GM21423 (cell line): ENCODE data around the gene ZC3H4.
"Not testable (repeated sequence)": the region's sequence is repeated elsewhere in the genome, so short reads cannot be mapped to it uniquely, and the experiment has no call there.

Source experiments
- ATAC-seq: cut with Tn5 transposase; IDR thresholded peaks from one replicate; pipeline ENCODE4 v1.9.1; 2021; ENCODE audit warnings: mild to moderate bottlenecking, moderate library complexity; ENCODE audit not compliant: unreplicated experiment

Gene ZC3H4

DNA sequence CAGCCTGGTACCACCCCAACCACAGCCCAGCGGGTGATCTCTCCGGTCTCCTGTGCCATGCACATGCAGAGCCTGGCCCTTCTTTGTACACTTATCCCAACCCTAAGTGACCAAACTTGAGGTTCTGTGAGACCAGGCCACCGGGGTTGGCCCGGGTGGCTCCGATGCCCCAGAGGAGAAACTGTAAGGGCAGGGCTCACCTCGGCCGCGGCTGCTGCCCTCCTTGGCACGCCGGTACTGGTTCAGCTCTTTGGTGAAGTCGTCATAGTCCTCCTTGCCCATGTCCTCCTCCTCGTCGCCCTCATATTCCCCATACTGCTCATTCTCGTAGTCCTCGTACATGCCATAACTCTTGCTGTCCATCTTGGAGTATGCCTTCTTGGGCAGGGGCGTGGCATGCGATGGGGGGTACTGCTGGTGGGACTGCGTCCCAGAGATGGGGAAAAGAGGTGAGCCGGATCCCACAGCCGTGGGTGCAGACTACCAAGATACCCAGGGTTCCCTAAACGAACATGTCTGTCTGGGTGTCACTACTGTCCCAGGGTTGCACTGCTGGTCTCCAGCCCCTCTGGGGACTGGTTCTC, 23.7 kb downstream of the ZC3H4 start:
- ATAC-seq, result no peak

DNA sequence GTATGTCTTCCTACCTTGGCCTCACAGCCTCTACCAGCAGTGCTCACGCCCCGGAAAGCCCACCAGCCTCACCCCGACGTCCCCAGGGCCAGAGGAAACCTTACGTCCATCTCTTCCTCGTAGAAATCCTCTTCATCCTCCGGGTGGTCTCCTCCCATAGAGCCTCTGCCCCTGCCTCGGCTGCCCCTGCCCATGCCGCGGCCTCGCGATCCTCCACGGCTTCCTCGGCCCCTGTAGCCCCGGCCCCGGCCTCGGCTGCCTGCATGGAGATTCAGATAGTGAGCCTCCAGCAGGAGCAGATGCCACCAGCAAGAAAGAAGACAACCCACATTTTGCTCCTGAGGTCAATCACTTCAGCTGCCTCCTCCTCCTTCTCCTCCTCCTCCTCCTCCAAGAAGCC, 27.3 kb downstream of the ZC3H4 start:
- no peak for ATAC-seq

DNA sequence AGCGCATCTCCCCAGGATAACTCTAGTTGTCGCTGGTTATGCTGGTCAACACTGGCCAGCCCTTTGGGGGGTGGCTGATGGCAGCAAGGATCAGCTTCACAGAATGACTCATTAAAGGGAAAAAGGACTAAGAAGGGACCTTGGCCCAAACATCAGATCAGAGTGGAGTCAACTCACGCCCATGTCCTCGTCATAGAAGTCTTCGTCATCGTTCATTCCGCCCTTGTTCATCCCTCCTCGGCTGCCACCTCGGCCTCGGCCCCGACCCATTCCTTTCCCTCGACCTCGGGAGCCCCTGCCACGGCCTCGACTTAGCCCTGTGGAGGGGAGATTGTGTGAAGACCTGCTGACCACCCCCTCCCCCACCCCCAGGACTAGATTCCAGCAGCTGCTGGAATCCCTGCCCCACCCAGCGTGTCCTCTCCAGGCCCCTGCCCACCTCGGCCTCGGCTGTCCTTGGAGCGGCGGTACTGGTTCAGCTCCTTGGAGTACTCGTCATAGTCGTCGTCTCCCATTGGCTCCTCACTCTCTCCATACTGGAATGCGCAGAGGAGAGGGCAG, 28.6 kb downstream of the ZC3H4 start:
- ATAC-seq, result no peak

DNA sequence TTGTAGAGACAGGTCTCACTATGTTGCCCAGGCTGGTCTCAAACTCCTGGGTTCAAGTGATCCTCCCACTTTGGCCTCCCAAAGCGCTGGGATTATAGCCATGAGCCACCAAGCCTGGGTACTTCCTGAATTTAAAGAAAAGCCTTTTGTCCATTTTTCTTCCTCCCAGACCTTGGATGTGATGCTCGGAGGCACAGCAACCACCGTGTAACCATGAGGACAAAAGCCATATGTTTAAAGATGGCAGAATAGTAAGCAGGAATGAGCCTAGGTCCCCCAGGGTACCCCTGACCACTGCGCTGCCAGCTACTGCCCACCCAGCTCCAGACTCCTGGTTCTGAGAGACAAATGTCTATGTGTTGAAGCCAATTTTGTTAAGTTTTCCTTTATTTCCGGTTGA, 31.1 kb downstream of the ZC3H4 start:
- ATAC-seq, result no peak

DNA sequence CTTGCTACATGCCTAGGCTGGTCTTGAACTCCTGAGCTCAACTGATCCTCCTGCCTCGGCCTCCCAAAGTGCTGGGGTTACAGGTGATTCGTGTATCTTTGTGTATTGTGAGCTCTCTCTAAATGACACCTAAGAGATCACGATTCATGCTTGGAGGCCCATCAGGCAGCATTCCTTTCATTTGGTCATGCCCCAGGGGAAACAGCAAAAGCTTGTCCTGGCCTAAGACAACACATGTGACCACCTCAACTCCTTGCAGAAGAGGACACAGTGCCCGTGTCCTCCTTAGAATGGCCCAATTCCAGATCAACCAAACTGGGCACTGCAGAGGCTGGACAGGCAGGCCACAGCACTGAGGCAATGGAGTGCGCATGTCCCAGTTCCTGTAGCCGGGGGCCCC, 32.5 kb downstream of the ZC3H4 start:
- no peak for ATAC-seq

DNA sequence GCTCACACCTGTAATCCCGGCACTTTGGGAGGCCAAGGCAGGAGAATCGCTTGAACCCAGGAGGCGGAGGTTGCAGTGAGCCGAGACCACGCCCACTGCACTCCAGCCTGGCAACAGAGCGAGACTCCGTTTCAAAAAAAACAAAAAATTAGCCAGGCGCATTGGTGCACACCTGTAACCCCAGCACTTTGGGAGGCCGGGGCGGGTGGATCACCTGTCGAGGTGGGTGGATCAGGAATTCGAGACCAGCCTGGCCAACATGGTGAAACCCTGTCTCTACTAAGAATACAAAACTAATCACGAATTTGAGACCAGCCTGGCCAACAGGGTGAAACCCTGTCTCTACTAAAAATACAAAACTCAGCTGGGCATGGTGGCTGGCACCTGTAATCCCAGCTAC, 35.2 kb downstream of the ZC3H4 start:
- ATAC-seq, result not testable (repeated sequence)

DNA sequence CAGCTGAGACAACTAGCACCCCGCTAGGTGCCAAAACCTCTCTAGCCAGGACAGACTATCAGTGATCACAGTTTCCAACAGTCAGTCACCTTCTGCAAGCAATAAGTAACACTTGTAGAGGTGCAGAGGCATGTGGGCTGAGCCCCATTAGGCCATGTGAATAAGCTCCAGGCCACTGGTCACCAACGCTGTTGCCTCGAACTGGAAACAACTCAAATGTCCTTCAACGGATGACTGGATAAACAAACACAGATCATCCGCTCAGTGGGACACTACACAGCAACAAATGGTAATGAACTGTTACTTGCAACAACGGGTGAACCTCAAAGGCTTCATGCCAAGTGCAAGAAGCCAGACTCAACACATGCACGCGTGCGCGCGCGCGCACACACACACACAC, 37.6 kb downstream of the ZC3H4 start:
- ATAC-seq, result no peak

DNA sequence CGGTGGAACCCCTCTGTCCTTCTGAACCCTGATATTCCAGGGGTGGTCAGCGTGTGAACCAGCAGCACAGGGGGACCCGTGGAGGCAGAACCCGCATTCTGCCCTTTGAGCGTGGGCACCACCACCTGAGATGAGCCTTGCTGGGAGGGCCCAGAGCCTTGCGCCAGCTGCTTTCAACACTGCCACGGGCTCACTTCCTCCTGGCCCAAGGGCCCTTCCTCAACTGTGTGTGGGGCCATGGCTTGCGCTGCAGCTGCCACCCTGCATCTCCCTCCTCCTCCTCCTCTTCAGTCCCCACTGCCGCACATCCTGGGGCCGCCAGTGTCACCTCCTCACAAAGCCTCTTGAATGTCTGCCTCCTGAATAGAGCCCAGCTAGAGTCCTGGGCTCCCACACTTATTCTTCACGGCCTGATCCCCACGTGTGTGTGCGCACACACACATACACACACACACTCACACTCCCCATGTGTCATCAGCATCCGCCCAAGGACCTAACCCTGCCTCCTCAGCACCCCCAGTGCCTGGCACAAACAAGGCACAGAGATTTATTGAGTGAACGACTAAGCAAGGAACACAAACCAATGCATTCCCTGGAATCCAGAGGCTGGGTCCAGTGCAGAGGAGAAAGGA, 38.3 kb downstream of the ZC3H4 start:
- ATAC-seq, result no peak

DNA sequence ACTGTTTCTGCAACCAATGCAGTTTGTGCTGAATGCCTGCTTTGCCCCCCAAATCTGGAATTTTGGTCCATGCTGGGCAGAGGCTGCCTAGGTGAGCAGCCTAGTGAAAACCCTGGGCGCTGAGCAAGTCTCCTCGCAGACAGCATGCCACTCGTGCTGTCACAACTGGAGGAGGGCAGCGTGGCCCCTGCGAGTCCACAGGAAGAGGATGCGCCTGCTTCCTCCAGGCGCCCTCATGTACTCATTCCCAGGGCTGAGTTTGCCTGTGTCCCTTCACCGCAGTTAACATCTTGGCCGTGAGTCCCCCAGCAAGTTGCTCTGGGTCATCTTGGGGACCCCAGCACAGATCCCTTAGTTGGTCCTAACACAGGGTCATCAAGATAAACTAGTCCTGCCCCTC, 39.0 kb downstream of the ZC3H4 start:
- ATAC-seq, result no peak

DNA sequence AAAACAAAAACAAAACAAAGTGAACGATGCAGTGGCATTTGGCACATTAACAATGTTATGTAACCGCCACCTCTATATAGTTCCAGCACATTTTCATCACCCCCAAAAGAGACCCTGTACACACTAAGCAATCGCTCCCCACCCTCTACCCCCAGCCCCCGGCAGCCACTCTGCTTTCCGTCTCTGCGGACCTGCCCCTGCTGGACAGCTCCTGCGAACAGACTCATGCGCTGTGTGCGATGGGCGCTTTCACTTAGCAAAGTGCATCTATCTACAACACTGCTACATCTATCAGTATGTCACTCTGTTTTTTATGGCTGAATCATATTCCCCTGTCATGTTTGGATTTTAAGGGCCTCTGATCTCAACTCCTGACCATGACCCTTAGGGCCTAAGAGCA, 40.0 kb downstream of the ZC3H4 start:
- no peak for ATAC-seq

DNA sequence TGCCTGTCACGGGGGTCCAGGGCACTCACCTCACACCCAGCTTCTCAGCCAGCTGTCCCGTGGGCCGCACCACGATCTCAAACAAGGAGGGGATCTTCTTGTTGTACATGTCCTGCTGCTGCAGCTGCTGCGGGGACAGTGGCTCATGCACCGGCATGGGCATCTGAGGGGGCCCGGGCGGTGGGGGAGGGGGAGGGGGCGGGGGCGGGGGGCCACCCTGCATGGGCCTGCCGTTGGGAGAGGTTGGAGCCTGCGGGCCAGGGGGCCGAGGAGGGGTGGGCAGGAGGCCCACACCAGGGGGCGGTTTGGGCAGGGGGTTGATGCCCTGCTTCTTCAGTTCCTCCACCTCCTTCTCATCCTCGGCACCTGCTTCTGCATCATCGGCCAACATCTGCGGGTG, 41.3 kb downstream of the ZC3H4 start:
- ATAC-seq, result no peak

DNA sequence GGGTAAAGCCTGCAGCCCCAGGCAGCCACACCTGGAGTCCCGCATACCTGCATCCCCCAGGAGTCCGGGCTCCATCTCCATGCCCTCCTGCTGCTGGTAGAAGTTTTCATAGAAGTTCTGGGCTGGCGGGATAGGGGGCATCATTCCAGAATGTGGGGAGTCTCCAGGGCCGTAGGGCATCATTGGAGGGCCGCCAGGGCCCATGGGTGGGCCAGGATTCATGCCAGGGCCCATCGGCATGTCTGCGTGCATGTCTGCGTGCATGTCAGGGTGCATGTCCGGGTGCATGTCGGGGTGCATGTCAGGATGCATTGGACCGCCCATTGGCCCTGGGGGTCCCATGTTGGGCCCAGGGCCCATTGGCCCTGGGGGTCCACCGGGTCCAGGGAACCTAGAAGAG, 41.8 kb downstream of the ZC3H4 start:
- no peak for ATAC-seq

DNA sequence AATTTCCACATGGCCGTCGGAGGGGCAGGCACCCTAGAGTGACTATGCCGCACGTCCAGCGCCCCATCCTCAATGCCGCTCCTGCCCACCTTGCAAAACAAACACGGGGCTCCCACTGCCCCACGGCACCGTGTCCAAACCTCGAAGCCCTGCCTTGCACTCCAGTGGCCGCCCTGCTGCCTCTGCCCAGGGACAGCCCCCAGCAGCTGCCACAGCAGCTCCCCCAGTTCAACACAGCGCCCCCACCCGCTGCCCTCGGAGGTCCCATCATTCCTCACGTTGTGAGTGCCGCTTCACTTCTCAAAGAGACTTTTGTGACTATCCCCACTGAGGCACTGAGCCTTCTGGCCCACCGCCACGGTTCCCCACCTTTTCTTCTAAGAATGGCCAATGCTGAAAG, 42.8 kb downstream of the ZC3H4 start:
- ATAC-seq, result no peak

DNA sequence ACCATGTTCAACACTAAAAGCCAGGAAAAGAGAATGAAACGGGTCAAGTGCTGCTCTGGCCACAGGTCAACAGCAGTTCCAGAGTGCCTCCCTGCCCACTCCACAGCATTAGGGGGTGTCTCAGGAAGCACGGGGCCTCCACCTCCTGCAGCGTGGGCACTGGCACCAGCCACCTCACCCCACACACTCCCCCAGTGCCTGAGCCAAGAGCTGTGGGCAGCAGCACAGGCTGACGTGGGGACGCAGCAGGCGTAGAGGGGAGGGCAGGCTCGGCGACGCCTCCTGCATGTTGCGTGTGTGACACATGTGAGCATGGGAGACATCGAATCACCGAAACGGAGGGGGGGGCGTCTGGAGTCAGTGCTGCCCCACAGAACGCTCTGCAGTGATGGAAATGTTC, 43.8 kb downstream of the ZC3H4 start:
- ATAC-seq, result no peak

DNA sequence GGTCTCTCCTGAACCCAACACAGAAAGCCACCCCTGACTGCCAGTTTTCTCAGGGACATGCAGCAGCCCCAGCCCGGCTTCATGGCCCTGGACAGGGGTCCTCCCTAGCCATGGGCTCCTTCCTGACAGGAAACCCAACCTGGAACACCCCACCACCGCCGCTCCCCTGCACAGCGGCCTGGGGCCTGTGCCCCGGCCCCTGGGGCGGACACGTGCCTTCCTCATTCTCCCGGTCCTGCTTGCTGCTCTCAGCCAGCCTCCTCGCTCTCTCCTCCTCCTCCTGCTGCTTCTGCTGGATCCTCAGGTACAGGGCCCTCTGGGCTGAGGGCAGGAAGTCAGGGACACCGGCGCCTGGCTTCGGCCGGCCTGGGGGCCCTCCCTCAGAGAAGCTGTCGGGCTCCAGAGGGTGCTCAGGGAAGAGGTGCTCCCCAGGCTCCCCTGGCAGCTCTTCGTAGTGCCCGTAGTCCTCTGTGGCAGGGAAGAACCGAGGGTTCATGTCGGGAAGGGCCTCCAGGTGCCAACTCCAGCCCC, 44.6 kb downstream of the ZC3H4 start:
- ATAC-seq, result no peak

DNA sequence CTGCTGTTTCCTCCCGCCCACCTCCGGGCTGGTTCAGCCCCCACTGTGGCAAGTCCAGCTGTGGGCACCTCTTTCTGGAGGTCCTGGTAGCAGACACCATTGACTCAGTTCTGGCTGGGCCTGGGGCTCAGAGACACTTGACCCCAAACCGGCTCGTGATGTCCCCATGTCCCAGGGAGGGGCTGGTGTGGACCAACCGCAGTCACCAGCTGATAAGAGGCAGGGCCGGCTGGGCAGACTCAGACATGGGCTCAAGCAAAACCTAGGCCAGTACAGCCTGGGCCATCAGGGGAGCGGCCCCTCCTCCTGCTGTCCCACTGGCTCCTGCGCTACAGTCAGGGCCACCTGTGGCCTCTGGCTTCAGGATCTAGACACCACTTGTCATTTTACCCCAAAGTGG, 45.3 kb downstream of the ZC3H4 start:
- ATAC-seq, result no peak

DNA sequence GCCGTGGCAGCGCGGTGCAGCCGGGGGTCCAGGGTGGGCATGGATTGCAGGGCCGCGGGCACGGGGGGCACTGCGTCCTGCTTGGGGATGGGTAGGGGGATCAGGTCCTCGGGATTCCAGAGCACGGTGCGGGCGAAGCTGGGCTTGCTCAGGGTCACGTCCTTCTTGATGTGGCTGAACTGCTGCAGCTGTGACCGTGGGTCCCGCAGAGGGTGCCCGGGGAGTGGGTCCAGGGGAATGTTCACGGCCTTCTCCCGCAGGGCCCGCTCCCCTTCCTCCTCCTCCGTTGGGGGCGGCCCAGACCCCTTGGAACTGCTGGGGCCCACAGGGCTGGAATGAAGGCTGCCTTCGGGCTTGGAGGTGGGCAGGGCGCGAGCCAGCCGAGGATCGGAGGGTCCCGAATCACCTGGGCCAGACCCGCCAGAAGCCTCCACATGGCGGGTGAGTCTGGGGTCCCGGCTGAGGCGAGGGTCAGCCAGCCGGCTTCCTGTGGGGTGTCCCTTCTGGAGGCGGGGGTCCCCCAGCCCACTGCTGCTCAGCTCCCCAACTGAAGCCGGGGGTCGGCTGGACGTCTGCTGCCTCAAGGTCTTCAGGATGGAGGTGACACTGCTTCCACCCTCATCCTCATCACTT, 46.2 kb downstream of the ZC3H4 start:
- no peak for ATAC-seq

DNA sequence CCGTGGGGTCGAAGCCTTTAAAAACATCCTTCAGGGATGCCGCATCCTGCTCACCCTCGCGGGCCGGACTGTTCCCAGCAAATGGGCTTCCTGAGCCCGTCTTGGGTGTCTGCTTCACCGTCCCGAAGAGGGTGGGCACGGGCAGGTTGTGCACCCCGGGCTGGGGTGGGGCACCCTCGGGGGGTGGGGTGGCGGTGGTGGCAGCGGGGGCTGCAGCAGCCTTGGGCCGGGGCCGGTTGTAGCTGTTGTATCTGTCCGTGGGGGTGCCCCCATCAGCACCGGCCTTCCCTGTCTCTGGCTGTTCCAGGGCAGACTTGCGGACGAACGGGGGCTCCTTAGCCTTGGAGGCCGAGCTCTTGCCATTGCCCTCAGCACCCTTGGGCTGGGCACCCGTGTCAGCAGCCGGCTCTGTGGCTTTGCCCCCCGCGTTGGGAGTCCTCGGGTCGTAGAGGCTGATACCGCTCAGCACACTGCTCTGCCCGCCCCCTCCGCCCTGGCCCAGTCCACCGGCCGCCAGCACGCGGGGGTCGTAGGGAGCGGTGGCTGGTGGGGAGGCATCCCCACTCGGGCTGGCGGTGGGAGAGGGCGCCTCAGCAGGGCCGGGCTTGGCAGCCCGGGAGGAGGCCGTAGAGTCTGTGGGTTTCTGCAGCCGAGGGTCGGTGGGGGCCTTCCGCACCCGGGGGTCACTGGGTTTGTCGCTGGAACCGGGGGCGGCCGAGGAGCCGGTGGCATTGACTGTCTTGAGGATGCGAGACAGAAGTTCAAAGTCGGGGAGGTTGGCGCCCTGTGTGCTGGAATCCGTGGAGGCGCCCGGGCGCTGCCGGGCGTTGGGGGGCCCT, 47.0 kb downstream of the ZC3H4 start:
- no peak for ATAC-seq

DNA sequence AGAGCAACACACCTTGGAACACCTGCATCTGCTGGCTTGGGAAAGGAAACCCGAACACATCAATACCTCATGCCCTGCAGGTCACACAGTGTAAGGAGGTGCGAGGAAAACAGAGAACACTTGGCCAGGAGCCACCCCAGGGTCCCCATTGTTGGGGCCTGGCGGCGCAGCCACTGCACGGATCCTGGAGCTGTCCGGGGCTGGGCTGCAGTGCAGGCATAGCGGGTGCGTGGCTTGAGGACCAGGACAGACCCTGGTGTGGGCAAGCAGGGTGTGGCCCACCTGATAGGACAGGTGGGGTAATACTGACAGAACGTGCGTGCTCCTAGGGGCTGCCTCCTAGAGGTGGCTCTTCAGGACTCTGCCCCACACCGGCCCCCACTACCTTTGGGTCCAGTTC, 48.3 kb downstream of the ZC3H4 start:
- ATAC-seq, result no peak

DNA sequence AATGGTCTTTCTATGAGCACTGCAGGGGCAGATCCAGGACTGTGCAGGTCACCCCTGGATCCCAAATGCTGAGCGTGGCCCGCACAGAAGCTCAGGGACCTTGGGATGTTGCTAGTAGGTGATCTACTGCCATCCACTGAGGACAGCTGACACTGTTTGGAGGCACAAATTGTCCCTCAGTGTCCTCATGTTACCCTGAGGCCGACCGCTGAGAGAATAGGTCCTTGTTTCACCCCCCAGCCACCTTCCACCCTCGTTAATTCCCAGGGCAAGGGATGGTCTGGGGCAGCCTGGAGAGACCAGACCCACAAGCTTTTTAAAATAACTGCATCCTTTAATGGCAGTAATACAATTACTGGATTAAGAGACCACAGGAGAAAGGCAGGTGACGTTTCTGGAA, 49.7 kb downstream of the ZC3H4 start:
- no peak for ATAC-seq

DNA sequence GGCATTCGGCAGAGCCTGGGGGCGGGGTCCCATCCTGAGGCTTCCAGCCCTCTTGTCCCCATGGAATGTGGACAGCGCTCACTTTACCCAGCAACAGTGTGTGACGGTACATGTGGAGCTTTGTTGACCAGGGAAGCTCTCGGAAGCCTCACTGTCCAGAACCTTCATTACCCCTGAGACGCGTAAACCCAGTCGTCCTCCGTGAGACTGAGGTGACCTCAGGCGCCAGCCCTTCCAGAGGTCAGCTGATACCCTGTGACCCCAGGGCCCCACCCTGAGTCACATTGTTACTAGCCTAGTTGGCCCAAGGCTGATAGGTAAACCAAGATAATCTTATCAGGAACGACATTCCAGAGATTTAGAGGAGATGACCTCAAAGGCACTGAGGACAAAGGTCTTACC, 55.0 kb downstream of the ZC3H4 start:
- ATAC-seq, result no peak
